SK-N-SH treated with all-trans-retinoic acid at 6 μM for 48 hours (cell line): ENCODE results near the gene TOMM20.

Experiments used
- ATAC-seq: fragments of 200-7000 bp; cut with Tn5 transposase; 3 replicates; pipeline ENCODE4 v1.9.1; 2020; ENCODE audit warnings: mild to moderate bottlenecking, moderate library complexity
- ARNTL ChIP-seq: fragments of 450-650 bp; formaldehyde crosslinking; IDR thresholded peaks from 2 replicates; pipeline ENCODE4 v1.5.0; 2020; ENCODE audit warnings: low read depth, mild to moderate bottlenecking, moderate library complexity, borderline replicate concordance
- BACH2 ChIP-seq: fragments of 250-450 bp; sonication (Bioruptor Pico); IDR thresholded peaks from 2 replicates; pipeline ENCODE4 v1.9.0; 2021; ENCODE audit warnings: mild to moderate bottlenecking, borderline replicate concordance
- CREB5 ChIP-seq: fragments of 250-450 bp; sonication (Bioruptor Pico); IDR thresholded peaks from 2 replicates; pipeline ENCODE4 v1.5.1; 2020; ENCODE audit warnings: low read depth, mild to moderate bottlenecking, moderate library complexity
- CSDC2 ChIP-seq: fragments of 250-450 bp; sonication (Bioruptor Pico); IDR thresholded peaks from 2 replicates; pipeline ENCODE4 v1.5.0; 2020; ENCODE audit warnings: mild to moderate bottlenecking, moderate library complexity
- CSRNP3 ChIP-seq: fragments of 250-450 bp; sonication (Bioruptor Pico); IDR thresholded peaks from 2 replicates; pipeline ENCODE4 v1.5.1; 2021; ENCODE audit warnings: mild to moderate bottlenecking, moderate library complexity
- ESRRG ChIP-seq: fragments of 250-450 bp; sonication (Bioruptor Pico); IDR thresholded peaks from 2 replicates; pipeline ENCODE4 v1.6.1; 2021; ENCODE audit warnings: mild to moderate bottlenecking
- GLIS3 ChIP-seq: fragments of 250-450 bp; sonication (Bioruptor Pico); IDR thresholded peaks from 2 replicates; pipeline ENCODE4 v1.5.0; 2020; ENCODE audit warnings: mild to moderate bottlenecking, moderate library complexity
- ISL1 ChIP-seq: fragments of 250-450 bp; sonication (Bioruptor Pico); IDR thresholded peaks from 2 replicates; pipeline ENCODE4 v2.1.2; 2022; ENCODE audit warnings: mild to moderate bottlenecking, moderate library complexity
- OSR1 ChIP-seq: fragments of 250-450 bp; sonication (Bioruptor Pico); IDR thresholded peaks from 2 replicates; pipeline ENCODE4 v1.8.0; 2022; ENCODE audit warnings: moderate library complexity, mild to moderate bottlenecking, inconsistent platforms
- PATZ1 ChIP-seq: fragments of 250-450 bp; sonication (Bioruptor Pico); IDR thresholded peaks from 2 replicates; pipeline ENCODE4 v1.8.0; 2020; ENCODE audit warnings: mild to moderate bottlenecking, moderate library complexity, borderline replicate concordance
- PPARA ChIP-seq: fragments of 250-450 bp; sonication (Bioruptor Pico); IDR thresholded peaks from 2 replicates; pipeline ENCODE4 v1.5.0; 2020; ENCODE audit warnings: mild to moderate bottlenecking, borderline replicate concordance
- RARB ChIP-seq: fragments of 250-450 bp; sonication (Bioruptor Pico); IDR thresholded peaks from 2 replicates; pipeline ENCODE4 v1.8.0; 2021; ENCODE audit warnings: mild to moderate bottlenecking, moderate library complexity
- SNAI2 ChIP-seq: fragments of 250-450 bp; sonication (Bioruptor Pico); IDR thresholded peaks from 2 replicates; pipeline ENCODE4 v1.5.0; 2020; ENCODE audit warnings: mild to moderate bottlenecking, moderate library complexity
- TCF4 ChIP-seq: fragments of 250-450 bp; sonication (Bioruptor Pico); IDR thresholded peaks from 2 replicates; pipeline ENCODE4 v1.8.0; 2021; ENCODE audit warnings: mild to moderate bottlenecking, moderate library complexity, borderline replicate concordance
- TOX ChIP-seq: fragments of 250-450 bp; sonication (Bioruptor Pico); IDR thresholded peaks from 2 replicates; pipeline ENCODE4 v1.8.0; 2021; ENCODE audit warnings: mild to moderate bottlenecking, moderate library complexity, borderline replicate concordance
- ZC3H10 ChIP-seq: fragments of 250-450 bp; sonication (Bioruptor Pico); IDR thresholded peaks from 2 replicates; pipeline ENCODE4 v1.5.1; 2021; ENCODE audit warnings: mild to moderate bottlenecking, moderate library complexity
- ZFP3 ChIP-seq: fragments of 250-450 bp; sonication (Bioruptor Pico); IDR thresholded peaks from 2 replicates; pipeline ENCODE4 v1.5.0; 2020; ENCODE audit warnings: mild to moderate bottlenecking, moderate library complexity
- ZFP30 ChIP-seq: fragments of 450-650 bp; formaldehyde crosslinking; IDR thresholded peaks from 2 replicates; pipeline ENCODE4 v1.5.0; 2022; ENCODE audit warnings: mild to moderate bottlenecking, moderate library complexity
- ZNF565 ChIP-seq: fragments of 450-650 bp; formaldehyde crosslinking; conservative IDR thresholded peaks from 2 replicates; pipeline ENCODE4 v1.5.0; 2020; ENCODE audit warnings: low read depth, mild to moderate bottlenecking, moderate library complexity
- ZNF70 ChIP-seq: fragments of 450-650 bp; formaldehyde crosslinking; IDR thresholded peaks from 2 replicates; pipeline ENCODE4 v1.5.0; 2020; ENCODE audit warnings: mild to moderate bottlenecking, moderate library complexity
- ZNF8 ChIP-seq: fragments of 450-650 bp; formaldehyde crosslinking; IDR thresholded peaks from 2 replicates; pipeline ENCODE4 v1.5.0; 2020; ENCODE audit warnings: mild to moderate bottlenecking, moderate library complexity
- TF ChIP-seq, protein P1 (sequence below): fragments of 250-450 bp; sonication (Bioruptor Pico); IDR thresholded peaks from 2 replicates; pipeline ENCODE4 v1.5.0; 2020; ENCODE audit warnings: mild to moderate bottlenecking, moderate library complexity

The TOMM20 gene

GRCh38 chr1:235102993-235103411 is 25.6 kb downstream of the TOMM20 start:
- ATAC-seq: no peak
- TF ChIP-seq ZFP30 (CRISPR knock-in tag) (no peak), ZC3H10 (no peak), ESRRG (CRISPR knock-in tag) (no peak), TCF4 (no peak)
- TF ChIP-seq, protein P1, sequence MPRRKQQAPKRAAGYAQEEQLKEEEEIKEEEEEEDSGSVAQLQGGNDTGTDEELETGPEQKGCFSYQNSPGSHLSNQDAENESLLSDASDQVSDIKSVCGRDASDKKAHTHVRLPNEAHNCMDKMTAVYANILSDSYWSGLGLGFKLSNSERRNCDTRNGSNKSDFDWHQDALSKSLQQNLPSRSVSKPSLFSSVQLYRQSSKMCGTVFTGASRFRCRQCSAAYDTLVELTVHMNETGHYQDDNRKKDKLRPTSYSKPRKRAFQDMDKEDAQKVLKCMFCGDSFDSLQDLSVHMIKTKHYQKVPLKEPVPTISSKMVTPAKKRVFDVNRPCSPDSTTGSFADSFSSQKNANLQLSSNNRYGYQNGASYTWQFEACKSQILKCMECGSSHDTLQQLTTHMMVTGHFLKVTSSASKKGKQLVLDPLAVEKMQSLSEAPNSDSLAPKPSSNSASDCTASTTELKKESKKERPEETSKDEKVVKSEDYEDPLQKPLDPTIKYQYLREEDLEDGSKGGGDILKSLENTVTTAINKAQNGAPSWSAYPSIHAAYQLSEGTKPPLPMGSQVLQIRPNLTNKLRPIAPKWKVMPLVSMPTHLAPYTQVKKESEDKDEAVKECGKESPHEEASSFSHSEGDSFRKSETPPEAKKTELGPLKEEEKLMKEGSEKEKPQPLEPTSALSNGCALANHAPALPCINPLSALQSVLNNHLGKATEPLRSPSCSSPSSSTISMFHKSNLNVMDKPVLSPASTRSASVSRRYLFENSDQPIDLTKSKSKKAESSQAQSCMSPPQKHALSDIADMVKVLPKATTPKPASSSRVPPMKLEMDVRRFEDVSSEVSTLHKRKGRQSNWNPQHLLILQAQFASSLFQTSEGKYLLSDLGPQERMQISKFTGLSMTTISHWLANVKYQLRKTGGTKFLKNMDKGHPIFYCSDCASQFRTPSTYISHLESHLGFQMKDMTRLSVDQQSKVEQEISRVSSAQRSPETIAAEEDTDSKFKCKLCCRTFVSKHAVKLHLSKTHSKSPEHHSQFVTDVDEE (CRISPR knock-in tag): no peak
- TF ChIP-seq, all 23 proteins: peak for 0

DNA sequence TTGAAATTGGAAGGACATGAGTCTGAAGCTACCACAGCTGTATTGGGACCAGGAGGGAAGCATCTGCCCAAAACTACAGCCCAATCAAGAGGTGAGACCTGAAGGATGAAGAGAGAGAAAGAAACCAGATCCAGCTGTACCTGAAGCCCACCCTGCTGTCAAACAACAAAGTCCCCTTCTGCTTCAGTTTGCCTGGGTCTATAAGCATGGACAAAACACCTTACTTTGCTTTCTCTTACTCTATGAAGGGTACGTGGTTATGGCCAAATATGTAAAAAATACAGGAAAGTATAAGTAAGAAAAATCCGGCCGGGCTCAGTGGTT is 26.4 kb downstream of the TOMM20 start:
- TF ChIP-seq ESRRG (CRISPR knock-in tag) (no peak), GLIS3 (no peak), ZC3H10 (no peak), PATZ1 (CRISPR knock-in tag) (no peak), ISL1 (no peak), PPARA (CRISPR knock-in tag) (no peak), SNAI2 (no peak), ZNF565 (CRISPR knock-in tag) (no peak), ZNF8 (no peak), BACH2 (CRISPR knock-in tag) (no peak), ZNF70 (CRISPR knock-in tag) (no peak), OSR1 (no peak), ARNTL (CRISPR knock-in tag) (no peak), TOX (CRISPR knock-in tag) (no peak), ZFP3 (CRISPR knock-in tag) (no peak)
- TF ChIP-seq, protein P1 (CRISPR knock-in tag): no peak
- ATAC-seq: no peak

GRCh38 chr1:235101558-235102258 is 26.9 kb downstream of the TOMM20 start:
- no peak for ATAC-seq

More at GRCh38 chr1:235101558-235102258, 26.9 kb downstream of the TOMM20 start:
- TF ChIP-seq ZNF70 (CRISPR knock-in tag) (no peak), GLIS3 (no peak), BACH2 (CRISPR knock-in tag) (no peak), CSDC2 (CRISPR knock-in tag) (no peak), SNAI2 (no peak), ZC3H10 (no peak), CSRNP3 (CRISPR knock-in tag) (no peak), ISL1 (no peak), ZFP30 (CRISPR knock-in tag) (no peak), ZNF8 (no peak), RARB (CRISPR knock-in tag) (no peak), CREB5 (CRISPR knock-in tag) (no peak), PATZ1 (CRISPR knock-in tag) (no peak), TOX (CRISPR knock-in tag) (no peak), ESRRG (CRISPR knock-in tag) (no peak), ARNTL (CRISPR knock-in tag) (no peak)
